ENCODE measurements around the gene TAS2R10.
"Not testable (repeated sequence)": the region's sequence is repeated elsewhere in the genome, so short reads cannot be mapped to it uniquely, and the experiment has no call there.

Gene TAS2R10

GRCh38 chr12:10811883-10812536, 14.1 kb downstream of the TAS2R10 start:
- Mint-ChIP-seq H3K9me3 (no peaks in the 10 kb centered on the region), H3K36me3 (ENCODE audit: low read depth) (no peaks in the 10 kb centered on the region), H3K4me3 (no peak overlapping the region)

DNA sequence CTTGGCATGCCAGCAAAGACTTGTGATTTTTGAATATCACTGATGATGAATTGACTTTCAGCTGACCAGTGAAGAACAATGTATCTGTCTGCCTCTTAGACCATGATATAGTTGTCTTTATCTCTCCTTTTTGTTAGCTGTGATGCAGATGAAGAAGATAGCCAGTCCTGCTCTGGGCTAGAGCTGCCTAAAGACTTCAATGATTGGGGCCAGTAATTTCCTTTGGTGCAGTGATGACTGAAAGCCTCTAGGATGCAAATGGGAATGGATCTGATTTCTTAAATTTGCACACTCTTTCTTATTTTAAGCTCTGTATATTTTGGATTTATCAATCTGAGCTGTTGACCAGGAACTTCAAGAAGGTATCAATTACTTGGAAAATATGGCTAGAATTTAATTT, 16.1 kb downstream of the TAS2R10 start, which contains the start of gene TAS2R9:
TSS of gene TAS2R9 (minus strand) at position 101 of the 400 bp plus-strand sequence. CDS start at position 8, 93 bp downstream.
- Mint-ChIP-seq H3K36me3 (ENCODE audit: low read depth) (no peaks in the 10 kb centered on the region), H3K27ac (no peak within 1 kb of the TSS), H3K27me3 (peaks cover 4% of the 10 kb centered on the region), H3K9me3 (no peaks in the 10 kb centered on the region), H3K4me3 (no peak within 1 kb of the TSS), H3K4me1 (ENCODE audit: low read depth) (no peaks in the 10 kb centered on the region)
- intact Hi-C loops (cut with micrococcal nuclease) = no loop called here

More at GRCh38 chr12:10811883-10812536, 14.1 kb downstream of the TAS2R10 start:
- H3K27me3 Mint-ChIP-seq = peaks cover 4% of the 10 kb centered on the region
- H3K4me1 Mint-ChIP-seq (ENCODE audit: low read depth) = no peaks in the 10 kb centered on the region
- H3K27ac Mint-ChIP-seq = no peak overlapping the region
- intact Hi-C loops (cut with micrococcal nuclease) = no loop called here

DNA sequence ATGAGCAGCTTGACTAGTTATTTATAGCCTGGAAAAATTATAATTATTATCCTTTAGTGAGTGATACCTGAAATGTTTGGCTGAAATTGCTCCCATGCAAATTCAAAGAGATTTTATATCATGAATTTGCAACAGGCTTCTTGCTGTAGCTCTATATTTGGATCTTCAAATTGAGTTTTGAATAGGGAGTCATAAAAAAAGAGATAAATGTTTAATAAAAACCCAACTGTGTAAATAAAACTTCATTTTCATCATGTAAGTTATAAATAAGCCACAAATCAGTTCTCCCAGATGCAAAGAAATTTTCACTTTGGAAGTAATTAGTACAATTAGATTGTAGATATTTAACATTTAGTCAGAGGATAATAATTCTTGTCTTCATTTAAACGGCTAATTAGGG, 19.0 kb downstream of the TAS2R10 start, which contains the start of gene TAS2R8:
TSS of gene TAS2R8 (minus strand) at position 101 of the 400 bp plus-strand sequence. CDS start 306 bp downstream, outside the sequence.
- no peaks in the 10 kb centered on the region for H3K27me3 Mint-ChIP-seq

GRCh38 chr12:10802587-10802986, 23.6 kb downstream of the TAS2R10 start, which contains the start of gene TAS2R7:
TSS of gene TAS2R7 (minus strand) at chr12:10802627. CDS start at chr12:10802570, 57 bp downstream.
- H3K4me1 Mint-ChIP-seq (ENCODE audit: low read depth) = no peaks in the 10 kb centered on the region
- H3K9me3 Mint-ChIP-seq = no peaks in the 10 kb centered on the region
- H3K27me3 Mint-ChIP-seq = no peaks in the 10 kb centered on the region
- no peaks in the 10 kb centered on the region for H3K36me3 Mint-ChIP-seq (ENCODE audit: low read depth)
- intact Hi-C loops (cut with micrococcal nuclease) = no loop called here
- no peak within 1 kb of the TSS for H3K27ac Mint-ChIP-seq
- H3K4me3 Mint-ChIP-seq = no peak within 1 kb of the TSS

More for the DNA sequence above, 19.0 kb downstream of the TAS2R10 start, which contains the start of gene TAS2R8:
- no peaks in the 10 kb centered on the region for H3K36me3 Mint-ChIP-seq (ENCODE audit: low read depth)
- H3K9me3 Mint-ChIP-seq = no peaks in the 10 kb centered on the region
- no peak within 1 kb of the TSS for H3K27ac Mint-ChIP-seq
- H3K4me1 Mint-ChIP-seq (ENCODE audit: low read depth) = no peaks in the 10 kb centered on the region
- intact Hi-C loops (cut with micrococcal nuclease) = no loop called here
- H3K4me3 Mint-ChIP-seq = no peak within 1 kb of the TSS

DNA sequence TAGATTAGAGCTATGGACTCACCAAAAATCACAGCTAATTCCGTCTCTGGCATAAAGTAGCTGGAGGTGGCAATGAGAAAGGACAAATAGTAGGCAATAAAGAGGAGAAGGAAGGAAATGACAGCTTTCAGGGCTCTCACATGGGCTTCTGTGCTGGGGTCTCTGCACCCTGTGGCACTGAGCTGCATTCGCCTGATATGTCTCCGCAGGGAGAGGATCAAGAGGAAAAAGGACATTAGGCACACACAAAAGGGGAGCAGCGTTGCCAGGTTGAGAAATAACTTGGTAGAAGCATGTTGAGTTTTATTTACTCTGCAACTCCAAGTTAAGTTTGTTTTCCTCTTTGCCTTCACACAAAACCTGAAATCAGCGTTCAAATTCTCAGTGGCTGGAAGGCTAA, 24.4 kb downstream of the TAS2R10 start:
- peaks cover 2% of the 10 kb centered on the region for H3K27me3 Mint-ChIP-seq
- no peaks in the 10 kb centered on the region for H3K4me1 Mint-ChIP-seq (ENCODE audit: low read depth)
- no peaks in the 10 kb centered on the region for H3K9me3 Mint-ChIP-seq
- intact Hi-C loops (cut with micrococcal nuclease) = no loop called here
- no peaks in the 10 kb centered on the region for H3K36me3 Mint-ChIP-seq (ENCODE audit: low read depth)
- H3K4me3 Mint-ChIP-seq = no peak overlapping the region
- no peak overlapping the region for H3K27ac Mint-ChIP-seq

DNA sequence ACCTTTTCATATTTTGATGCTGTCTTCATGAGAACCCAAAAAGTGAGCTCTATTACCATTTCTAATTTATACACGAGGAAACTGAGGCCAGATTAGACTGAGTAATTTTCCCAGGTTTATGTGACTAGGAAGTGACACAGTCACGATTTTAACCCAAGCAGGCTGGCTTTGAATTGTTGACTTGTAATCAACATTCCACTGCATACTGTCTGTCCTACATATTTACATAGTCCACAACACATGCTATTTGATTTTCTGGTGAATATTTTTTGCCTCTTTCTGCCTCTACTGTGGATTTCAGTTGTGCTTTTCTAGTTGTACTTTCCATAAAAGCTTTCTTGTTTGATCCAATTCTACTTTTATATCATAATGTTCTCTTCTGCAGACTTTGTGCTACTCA, 31.9 kb downstream of the TAS2R10 start:
- Mint-ChIP-seq H3K27ac (no peak overlapping the region), H3K4me1 (ENCODE audit: low read depth) (no peaks in the 10 kb centered on the region), H3K27me3 (peaks cover 2% of the 10 kb centered on the region), H3K9me3 (no peaks in the 10 kb centered on the region), H3K4me3 (no peak overlapping the region), H3K36me3 (ENCODE audit: low read depth) (no peaks in the 10 kb centered on the region)
- intact Hi-C loops (cut with micrococcal nuclease) = no loop called here

DNA sequence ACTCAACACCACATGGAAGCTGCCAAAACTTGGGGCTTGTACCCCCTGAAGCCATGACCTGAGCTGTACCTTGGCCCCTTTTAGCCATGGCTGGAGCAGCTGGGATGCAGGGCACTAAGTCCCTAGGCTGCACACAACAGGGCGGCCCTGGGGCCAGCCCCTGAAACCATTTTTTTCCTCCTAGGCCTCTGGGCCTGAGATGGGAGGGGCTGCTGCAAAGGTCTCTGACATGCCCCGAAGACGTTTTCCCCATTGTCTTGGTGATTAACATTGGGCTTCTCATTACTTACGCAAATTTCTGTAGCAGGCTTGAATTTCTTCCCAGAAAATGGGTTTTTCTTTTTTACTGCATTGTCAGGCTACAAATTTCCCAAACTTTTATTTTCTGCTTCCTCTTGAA, 34.4 kb downstream of the TAS2R10 start:
- intact Hi-C loops (cut with micrococcal nuclease); H3K36me3 Mint-ChIP-seq (ENCODE audit: low read depth); H3K9me3 Mint-ChIP-seq; H3K4me1 Mint-ChIP-seq (ENCODE audit: low read depth); H3K4me3 Mint-ChIP-seq; H3K27ac Mint-ChIP-seq; H3K27me3 Mint-ChIP-seq: not testable (repeated sequence)

DNA sequence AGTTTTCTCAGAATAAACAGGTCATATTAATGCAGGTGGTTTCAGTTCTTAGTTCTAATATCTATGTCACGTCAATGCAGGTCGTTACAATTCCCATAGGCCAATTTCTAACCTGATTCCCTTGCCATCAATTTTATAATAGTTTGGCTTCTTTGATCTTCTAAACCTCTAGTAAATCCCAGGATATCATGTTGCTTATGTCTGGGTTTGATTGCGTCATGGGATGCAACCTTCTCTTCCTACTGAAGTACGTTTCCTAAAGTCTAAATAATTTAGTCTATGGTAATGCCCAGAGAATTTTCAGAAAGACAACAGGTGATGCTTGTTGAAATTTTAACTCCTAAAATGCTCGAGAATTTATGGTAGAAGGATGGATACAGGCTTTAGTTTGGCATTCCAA, 42.9 kb downstream of the TAS2R10 start:
- H3K27ac Mint-ChIP-seq = no peak overlapping the region
- no peaks in the 10 kb centered on the region for H3K27me3 Mint-ChIP-seq
- no peaks in the 10 kb centered on the region for H3K36me3 Mint-ChIP-seq (ENCODE audit: low read depth)
- intact Hi-C loops (cut with micrococcal nuclease) = no loop called here
- H3K4me1 Mint-ChIP-seq (ENCODE audit: low read depth) = no peaks in the 10 kb centered on the region
- H3K9me3 Mint-ChIP-seq = no peaks in the 10 kb centered on the region
- H3K4me3 Mint-ChIP-seq = no peak overlapping the region

GRCh38 chr12:10779103-10779502, 47.1 kb downstream of the TAS2R10 start:
- H3K36me3 Mint-ChIP-seq (ENCODE audit: low read depth) = no peaks in the 10 kb centered on the region
- H3K27me3 Mint-ChIP-seq = no peaks in the 10 kb centered on the region
- no peaks in the 10 kb centered on the region for H3K9me3 Mint-ChIP-seq
- intact Hi-C loops (cut with micrococcal nuclease) = loop anchor here (10.0 kb wide), 1 partner anchor 1546 kb away; no protein-coding TSS in a partner anchor
- no peaks in the 10 kb centered on the region for H3K4me1 Mint-ChIP-seq (ENCODE audit: low read depth)
- H3K27ac Mint-ChIP-seq = no peak overlapping the region
- H3K4me3 Mint-ChIP-seq = no peak overlapping the region
